Stimulated activated CD4-positive, alpha-beta T cell treated with anti-CD3 and anti-CD28 coated beads, Interleukin-2, amount 100 ng/mL, for 48 hours (primary cell): ENCODE data around the gene TASOR2.

Experiments used
- DNase-seq, 2 donors: peaks; one replicate each; pipeline ENCODE4 v3.0.0-alpha.2; 2020

Gene TASOR2

DNA sequence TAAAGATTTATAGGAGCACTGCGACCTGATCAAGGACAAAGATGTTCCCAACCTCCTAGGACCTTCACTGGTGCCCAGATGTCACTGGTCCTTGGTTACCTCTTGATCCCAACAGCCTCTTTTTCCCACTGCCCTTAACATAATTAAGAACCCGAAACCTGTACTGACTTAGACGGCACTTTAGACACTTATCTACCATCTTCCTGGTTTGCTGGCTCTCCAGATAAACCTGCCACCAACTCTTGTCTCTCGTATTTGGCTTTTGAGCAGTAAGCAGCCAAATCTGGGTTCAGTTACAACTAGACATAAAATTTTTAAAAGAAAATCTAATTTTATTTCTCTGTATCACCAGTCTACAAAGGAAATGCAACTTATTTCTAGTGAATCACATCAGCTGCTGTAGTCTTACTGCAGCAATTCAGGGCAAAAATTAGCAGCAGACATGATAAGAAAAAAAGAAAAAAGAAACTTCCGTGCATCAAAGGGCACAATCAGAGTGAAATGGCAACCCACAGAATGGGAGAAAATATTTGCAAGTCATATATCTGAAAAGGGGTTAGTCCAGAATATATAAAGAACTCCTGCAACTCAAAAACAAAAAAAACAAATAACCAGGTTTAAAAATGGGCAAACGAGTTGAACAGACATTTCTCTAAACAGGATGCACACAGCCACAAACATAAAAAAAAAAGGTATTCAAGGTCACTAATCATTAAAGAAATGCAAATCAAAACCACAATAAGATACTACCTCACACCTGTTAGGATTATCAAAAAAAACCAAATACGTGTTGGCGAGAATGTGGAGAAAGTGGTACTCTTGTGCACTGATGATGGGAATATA is 27.7 kb upstream of the TASOR2 start:
- no peak for DNase-seq

DNA sequence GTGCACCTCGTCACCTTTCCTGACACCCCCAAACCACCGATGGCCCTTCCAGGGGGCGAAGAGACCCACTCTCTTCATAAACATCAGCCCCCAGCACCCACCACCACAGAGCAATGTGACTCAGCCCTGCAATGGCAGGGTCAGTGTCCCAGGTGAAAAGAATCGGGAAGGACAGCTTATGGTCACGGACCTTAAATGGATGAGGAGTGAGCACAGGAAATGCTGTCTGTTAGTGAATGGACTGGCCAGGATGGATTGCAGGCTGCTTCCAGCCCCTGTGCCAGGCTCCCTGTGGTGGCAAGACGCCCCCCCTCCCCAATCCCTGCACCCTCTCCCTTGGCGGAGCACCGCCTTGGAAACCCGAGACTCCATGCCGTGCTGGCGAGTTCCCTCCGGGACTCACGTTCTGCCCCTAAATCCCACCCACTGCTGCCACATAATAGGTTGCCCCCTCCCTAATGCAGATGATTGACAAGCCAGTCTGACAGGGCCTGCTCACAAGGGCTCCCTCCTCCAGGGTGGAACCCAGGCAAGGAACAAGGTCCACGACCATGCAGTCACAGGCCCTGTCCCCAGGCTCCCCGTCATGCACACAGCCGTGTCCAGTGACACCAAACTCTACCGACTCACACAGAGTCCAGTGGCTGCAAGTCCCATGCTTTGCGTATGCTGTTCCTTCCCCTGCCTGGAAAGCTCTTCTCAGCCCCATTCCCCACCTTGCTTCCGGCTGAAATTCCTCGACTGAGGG is 25.6 kb upstream of the TASOR2 start:
- no peak for DNase-seq

DNA sequence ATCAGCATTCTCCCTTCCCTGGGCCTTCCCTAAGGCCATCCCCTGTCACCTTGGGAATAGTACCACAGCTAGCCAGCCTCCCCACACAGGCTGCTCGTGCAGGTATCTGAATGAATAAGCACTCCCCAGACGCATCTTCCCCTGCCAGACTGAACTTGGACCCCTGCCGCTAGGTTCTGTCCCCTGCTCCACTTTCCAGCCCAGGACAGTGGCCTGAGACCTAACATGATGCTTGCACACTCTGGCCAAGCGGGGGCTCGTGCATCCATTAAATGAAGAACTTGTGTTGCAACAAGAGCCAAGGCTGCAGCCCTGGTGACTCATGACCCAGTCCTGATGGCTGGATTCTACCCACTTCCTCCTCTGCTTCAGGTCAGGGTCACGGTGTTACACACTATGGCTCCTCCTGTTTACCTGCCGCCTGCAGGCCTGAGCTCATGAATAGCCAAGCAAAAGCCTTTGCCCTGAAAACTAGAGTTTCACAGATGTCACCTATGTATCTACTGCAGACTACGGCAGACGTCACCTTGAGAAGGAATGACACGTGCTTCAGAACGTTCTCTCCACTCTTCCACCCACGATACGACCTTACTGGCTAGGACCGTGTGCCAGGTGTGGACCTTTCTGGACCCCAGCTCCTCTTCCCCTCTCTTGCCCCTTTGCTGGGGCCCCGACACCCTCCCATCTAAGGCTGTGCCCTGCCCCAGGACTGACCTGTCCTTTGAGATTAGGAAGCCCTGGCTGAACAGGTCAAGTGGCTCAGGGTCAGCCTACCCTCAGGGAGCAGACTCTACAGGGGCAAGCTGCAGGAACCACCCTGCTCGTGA is 24.7 kb upstream of the TASOR2 start:
- DNase-seq: no peak

DNA sequence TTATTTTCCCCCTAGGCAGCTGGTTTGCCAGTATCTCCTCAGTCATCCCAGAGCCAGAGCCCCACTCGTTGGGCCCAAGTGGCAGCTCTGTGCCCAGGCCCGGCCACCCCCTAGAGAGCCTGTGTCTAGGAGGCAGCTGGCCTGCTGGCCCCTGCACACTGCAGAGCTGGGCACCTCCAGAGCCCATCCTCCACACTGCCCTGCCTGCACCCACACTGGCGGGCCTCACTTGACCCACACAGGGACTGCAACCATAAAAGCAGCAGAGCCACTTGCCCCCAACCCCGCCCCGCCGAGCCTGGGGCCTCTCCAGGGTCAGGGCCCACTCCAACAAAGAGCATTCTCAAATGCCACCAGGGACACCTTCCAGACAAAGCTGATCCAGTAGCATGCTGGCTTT is 23.6 kb upstream of the TASOR2 start:
- DNase-seq: no peak

DNA sequence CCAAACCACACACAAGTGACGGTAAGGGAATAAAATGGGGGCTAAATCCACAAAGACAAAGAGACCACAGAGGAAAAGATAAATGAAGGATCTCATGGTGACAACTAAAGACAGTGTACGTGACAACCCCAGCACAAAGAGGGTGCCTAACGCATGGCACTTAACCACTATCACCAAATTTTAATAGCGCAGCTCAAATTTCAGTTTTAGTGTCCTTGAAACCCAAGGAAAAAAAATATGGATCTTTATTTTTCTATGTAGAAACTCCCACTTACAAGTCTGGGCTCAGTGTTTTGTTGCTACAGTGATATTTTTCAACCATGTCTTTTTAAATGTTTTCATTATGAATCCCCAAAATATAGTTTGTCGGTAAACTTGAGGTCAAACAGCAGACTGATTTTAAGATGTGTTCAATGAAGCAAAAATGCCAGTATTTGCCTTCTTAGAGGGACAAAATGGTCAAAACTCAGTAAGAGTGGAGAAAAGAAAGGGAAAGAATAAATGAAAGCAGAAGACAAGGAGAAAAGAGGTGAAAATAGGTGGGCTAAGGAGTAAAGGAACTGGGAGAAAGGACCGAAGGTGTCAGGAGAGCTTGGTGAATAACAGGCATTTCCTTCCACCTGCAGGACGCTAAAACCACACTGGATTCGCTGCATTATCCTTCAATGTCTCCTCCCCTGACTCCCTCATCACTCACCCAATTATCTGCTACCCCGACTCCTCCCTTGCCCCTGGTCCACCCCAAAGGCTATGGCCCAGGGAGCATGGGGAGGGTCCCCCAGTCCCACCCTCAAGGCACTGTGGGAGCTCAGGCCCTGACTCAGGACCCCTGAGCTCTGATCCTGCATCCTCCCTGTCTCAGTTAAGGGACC is 21.7 kb upstream of the TASOR2 start:
- DNase-seq: no peak

DNA sequence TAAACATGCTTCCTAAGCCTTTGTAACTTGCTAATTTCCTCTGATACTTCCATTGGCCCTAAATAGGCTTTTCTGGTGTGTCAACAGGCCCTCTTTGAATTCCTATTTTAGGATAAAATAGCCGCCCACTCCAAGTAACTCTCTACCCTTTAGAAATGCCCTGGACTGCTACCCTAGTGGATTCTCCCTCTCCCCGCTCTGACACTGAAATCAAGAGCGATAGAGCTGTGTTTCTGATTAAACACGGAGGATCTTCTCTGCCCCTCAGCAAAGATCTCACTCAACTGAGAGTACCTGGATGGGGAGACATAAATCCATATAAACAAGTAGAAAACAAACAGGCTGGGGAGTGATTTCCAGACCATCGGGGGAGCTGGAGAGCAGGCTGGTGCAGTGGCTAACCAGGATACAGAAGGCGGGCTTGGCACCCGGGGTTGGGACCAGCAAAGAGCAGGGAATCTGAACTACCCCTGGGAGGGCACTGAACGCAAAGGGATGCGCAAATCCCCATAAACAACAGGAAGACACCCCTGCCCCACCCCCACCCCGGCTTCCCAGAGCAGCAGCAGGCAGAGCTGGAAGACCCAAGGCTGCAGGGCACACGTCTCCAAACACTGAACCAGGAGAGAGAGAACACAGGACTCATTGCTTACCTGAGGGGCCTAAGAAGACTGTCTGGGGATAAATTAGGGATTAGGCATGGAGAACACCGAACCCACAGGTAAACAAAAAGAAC is 20.8 kb upstream of the TASOR2 start:
- no peak for DNase-seq

DNA sequence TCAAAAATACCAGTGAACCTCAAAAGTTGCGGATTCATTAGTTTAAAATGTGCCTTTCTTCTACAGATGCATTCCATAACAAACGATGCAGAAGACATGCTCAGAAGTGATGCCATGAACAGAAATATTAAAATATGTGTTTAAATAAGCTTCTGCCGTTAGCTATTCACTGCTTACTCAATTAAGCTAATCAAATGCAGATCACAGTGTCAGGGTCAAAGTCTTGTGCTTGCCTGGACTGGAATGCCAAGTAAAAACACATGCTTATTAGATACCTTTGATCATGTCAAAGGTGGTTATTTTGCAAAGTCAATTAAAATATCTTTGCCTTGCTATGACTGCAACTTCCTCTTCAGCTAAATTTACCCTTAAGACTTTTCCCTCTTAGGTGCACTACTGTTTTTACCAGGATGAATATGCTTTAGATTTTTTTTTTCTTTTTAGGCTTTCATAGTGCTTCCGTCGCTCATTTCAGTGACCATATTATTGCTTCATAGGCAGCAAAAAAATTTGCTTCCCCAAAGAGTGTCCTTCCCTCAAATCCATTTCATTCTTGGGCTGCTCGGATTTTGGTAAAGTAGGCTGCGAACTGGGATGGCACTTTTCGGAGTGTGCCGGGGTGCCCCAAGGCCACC is 19.1 kb upstream of the TASOR2 start:
- DNase-seq: no peak

DNA sequence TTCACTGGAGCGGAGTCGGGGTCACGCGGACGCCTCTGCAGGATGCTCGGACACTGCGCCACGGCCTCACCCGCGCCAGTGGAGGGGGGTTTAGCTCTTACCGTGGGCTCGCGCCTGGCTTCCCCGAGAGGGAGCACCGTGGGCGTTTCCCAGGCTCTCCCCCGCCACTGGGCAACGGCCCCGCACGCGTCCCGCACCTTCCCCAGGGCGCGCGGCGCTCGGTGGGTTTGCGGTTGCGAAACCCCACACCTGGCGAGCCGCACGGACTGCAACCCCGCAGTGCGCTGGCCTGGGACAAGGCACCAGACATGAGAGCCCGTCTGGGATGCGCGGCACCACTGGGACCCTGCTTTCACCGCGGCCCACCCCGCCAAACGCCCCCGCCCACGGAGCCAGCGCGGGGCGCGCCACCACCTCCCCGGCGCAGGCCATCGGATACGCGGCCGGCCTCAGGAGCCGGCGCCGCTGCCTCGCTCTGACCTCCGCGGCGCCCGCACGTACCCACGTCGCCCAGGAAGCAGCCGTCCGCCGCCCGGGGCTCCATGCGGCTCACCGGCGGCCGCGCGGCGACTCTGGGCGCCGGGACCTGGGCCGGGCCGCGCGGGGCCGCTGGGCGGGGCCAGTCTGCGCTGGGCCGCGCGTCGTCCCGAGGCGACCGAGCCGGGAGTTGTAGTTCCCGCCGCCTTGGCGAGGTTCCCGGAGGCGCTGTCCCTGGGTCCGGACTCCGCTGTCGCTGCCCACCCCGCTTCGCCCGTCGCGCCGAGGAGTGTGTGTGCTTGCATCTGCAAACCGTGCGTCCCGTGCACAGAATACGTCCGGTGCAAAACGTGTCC is 18.4 kb upstream of the TASOR2 start, which contains the start of gene ASB13:
Gene ASB13, minus strand, starts transcription at position 588 of the 833 bp plus-strand sequence. Its CDS starts 44 bp downstream, at position 544.
- DNase-seq: peak; percentile 31 to 36

DNA sequence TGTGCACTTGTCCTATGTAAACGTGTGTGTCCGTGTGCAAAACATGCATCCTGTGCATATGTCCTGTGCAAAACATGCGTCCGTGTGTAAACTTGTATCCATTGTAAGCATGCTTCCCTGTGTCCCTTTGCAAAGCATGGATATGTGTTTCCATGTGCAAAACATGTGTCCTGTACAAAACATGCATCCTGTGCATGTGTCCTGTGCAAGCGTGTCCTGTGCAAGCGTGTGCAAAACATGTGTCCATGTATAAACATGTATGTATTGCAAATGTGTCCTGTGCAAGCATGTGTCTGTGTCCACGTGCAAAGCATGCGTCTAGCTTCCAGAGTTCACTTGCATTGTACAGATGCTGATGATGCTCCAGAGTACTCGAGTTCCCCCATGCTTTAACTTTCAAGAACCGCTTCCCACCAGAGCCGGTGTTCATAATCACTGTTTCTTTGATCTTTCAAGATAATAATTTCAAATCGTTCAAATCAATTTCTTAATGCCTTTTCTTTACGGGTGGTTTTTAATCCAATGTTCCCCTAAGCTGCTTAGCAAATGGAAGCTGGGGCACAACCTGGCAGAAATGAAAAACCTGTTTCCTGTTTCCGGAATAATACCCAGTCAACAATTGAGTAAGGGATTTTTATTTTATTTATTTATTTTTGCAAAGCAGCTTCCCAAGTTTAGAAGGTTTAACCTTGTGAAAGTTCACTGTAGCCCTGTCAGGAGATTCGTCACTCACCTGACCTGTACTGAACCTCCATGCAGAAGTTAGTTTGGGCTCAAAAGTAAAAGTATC is 17.6 kb upstream of the TASOR2 start:
- no peak for DNase-seq

DNA sequence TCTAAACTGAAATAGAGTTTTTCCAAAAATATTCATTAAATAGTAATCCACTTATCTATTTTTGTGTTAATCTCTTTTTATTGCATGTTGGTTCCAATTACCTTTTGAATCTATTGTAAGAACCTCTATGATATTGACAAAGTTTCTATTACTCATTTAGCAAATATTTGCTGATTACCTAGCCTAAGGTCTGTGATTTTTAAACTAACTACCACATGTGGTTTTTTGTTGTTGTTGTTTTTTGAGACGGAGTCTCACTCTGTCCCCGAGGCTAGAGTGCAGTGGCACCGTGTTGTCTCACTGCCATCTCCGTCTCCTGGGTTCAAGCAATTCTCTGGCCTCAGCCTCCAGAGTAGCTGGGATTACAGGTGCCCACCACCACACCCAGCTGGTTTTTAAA is 16.2 kb upstream of the TASOR2 start:
- no peak for DNase-seq

DNA sequence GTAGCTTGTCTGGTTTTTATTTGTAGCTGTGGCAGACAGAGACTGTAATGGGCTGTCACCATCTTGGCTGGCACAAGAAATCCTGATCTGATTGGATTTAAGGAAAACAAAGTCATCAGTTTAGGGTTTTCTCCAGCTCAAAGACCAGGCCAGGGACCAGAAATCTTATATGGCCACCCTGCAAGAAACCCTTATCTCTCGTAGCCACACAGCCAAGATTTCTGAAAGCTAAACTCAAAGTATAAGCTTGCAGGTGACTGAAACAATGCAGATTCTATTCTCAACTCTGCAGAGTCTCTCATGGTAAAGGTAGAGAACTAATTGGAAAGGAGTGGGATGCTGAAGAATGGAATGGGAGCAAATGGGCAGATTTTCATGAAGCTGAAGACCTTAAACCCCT is 15.0 kb upstream of the TASOR2 start:
- no peak for DNase-seq

DNA sequence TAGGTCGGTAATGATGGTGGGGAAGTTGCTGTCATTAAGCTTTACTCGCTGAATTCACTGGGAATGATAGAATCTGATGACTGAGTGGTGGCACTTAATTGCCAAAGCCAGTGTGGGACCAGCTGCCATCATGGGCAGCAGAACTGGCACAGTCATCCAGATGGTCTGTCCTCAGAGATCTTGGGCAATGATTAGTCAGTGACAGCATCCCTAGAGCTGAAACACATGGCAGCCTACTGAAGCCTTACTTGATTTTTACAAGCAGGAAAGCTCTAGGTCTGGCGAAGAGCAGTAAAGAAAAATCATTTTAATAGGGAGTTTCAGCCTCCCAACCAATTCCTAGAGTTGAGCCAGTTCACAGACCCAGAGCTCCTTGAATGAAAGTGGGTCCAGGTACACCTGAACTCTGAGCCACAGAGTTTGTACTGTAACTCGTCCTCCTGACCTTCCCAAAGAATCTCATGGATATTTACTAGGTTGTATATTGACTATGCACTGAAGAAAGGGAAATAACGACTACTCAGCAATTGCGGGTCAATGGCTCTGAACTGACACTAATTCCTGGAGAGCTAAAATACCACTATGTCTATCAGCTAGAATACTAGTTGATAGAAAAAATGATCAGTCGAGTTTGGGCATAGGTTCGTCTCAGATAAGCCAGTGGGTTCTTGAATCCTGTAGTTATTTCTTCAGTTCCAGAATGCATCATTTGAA is 13.8 kb upstream of the TASOR2 start:
- DNase-seq: no peak

DNA sequence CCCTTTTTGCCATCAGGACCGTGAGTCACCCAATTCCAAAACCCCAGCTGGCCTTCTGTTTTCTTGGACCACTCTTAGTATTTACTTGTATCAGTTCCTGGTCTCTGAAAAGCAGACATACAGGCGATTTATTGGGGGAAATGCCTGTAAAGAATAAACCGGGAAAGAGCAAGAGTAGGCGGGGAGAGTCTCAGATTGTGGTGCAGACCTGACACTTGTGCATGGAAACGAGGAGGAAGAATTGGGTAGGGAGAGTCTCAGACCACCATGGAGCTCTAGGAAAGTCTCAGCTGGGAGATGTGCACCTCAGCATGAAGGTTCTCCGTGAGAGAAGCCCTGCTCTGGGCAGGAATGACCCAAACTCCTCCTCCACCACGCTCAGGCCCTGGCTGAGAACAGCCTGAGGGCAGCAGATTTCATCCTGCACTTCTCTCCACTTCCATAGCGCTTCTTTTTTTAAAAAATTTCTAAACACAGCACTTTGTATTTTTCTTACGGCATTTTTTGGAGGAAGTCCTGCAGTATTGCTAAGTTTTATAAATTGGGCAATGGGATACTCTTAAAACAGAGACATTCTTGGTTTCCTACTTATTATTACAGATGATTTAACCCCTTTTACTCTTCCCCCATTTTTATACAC is 6.1 kb upstream of the TASOR2 start:
- no peak for DNase-seq

DNA sequence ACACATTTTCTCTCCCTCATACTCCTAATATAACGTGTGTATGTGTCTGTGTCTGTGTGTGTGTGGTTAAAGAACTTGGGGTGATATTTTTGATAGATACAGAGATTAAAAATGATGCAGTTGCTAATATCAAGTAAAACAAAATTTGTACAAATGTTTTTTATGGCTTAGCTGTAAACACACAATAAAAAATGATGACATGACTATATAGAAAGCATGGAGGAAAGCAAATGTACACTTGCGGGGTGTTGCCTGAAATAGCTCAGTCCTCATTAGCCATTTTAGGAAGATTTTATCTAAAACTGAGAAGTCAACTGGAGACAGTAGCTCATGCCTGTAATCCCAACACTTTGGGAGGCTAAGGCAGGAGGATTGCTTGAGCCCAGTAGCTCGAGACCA is 5.6 kb upstream of the TASOR2 start:
- DNase-seq: no peak

DNA sequence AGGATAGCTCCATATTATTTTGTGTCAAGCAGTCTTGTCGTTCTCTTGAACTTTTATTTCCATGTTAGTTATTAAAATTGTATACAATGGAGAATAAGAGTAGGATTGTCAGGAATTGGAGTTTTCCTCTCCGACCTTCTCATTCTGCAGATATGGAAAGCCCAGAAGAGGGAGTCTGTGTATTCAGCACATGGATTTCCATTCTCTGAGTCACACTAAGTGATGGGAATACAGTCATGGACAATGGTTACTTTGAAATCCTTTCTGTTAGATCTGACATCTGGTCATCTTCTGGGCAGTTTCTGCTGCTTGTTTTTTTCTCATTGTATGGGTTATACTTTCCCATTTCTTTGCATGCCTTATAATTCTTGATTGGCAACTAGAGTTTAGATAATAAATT is 5.0 kb upstream of the TASOR2 start:
- no peak for DNase-seq

DNA sequence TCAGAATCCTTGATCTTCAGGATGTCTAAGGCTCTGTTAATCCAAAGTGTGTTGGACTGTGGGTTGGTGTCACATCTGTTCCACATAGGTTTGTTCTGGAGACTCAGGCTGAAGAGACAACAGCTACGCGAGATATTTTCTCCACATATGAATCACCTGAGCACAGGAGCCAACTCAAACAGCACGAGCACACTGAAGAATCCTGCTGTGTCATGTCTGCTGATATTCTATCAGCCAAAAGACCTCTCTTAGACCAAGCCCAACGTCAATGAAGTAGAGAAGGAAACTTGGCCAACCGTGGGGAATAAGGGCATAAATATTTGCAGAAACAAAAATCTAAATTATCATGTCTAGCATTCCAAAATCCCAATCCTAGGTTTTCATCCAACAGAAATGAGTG is 2.7 kb upstream of the TASOR2 start:
- DNase-seq: no peak

DNA sequence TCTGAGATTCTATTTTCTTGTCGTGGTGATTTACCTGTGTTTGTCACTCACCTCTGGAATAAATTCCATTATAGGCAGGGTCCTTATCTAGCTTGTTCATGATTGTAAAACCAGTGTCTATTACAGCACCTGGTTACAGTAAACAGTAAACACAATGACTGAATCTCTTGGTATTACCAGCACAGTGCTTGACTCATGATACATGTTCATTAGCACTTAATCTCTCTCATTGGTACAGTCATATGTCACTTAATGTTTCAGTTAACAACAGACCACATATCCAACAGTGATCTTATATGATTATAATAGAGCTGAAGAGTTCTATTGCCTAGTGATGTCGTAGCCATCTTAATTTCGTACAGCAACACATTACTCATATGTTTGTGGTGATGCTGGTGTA is 1.6 kb upstream of the TASOR2 start:
- DNase-seq: no peak
